Stimulated activated CD8-positive, alpha-beta memory T cell treated with anti-CD3 and anti-CD28 coated beads, Interleukin-7, amount 100 ng/mL, for 1 hour (primary cell): ENCODE results near the gene PTPRJ.
"Not testable (repeated sequence)": the region's sequence is repeated elsewhere in the genome, so short reads cannot be mapped to it uniquely, and the experiment has no call there.

Source experiments
- DNase-seq, 2 donors: peaks; one replicate each; pipeline ENCODE4 v3.0.0-alpha.2; 2020; ENCODE audit warnings: low read depth in 2 of 2

The PTPRJ gene

DNA sequence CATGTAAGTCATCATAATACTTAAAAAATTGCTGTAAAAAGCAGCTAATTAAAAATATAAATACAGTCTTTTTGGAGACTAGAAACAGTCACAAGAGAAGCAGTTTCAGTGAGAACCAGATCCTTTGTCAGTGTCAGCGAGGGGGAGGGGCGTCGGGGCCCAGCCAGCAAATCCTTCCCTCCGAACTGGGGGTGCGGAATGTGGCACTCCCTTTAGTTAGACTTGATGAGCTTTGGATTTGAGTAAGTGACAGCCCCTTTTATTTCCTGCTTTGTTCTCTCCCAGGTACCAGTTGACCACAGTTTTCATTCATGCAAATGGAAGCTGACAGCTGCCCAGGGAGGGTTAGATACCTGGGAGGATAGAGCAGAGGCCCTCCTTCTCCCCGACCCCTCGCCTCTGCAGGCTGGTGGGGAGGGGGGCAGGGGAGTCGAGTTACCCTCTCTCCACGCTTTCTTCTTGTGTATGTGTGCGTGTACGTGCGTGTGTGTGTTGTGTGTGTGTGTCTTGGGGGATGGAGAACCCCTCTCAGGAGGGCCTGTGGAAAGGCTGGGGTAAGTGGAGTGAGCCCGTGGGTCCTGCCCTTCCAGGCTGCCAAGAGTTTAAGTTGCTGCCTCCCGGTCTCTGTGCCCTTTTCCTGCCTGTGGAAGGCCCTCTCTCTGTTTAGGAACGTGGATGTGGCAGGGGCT is 38.3 kb downstream of the PTPRJ start:
- no peak for DNase-seq

DNA sequence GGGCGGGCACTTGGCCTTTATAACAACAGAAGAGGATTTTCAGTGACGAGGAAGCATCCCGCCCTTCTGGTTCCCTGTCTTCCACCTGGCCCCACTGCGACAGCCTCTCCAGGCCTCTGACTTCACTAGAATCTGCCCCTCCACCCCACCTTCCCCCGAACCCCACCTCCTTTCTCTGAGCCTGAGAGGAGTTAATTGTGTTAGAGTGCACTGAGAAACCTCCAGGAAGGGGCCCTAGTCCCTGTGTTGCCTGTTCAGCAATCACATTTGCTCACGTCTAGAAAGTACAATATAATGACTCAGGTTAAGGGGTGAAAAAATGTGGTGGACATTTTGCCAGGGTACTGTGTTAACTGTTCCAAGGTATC is 38.8 kb downstream of the PTPRJ start:
- DNase-seq: no peak

GRCh38 chr11:48019595-48019994 is 39.2 kb downstream of the PTPRJ start:
- no peak for DNase-seq

DNA sequence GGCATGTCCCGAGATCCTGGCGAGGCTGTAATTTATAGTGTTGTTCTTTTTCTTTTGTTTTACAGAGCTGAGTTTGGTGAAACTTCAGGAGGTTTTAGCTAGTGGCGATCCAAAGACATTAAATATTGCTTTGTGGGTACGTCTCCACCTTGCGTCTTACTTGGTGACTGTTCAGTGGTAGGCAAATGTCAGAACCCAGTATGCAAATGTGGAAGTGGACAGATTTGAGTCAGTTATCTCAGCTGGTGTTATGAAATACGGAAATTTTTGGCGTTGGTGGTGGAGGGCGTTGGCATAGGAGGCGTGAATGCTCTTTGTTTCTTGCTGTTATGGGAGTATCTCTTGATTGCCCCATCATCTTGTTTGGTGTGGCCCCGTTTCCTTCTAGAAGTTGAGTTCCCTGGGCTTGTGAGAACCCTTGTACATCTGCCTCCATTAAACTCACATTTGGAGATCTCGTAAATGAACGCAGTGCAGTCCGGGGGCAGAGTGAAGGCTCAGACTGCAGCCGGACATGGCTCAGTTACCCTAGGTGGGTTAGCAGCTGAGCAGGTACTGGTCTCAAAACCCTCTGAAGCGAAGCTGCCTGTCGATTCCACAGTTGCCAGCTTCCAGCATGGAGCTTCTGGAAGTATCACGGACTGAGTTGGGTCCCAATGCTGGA is 39.9 kb downstream of the PTPRJ start:
- no peak for DNase-seq

- DNase-seq: not testable (repeated sequence)
These were observed 41.0 kb downstream of the PTPRJ start for GRCh38 chr11:48021201-48021820.

DNA sequence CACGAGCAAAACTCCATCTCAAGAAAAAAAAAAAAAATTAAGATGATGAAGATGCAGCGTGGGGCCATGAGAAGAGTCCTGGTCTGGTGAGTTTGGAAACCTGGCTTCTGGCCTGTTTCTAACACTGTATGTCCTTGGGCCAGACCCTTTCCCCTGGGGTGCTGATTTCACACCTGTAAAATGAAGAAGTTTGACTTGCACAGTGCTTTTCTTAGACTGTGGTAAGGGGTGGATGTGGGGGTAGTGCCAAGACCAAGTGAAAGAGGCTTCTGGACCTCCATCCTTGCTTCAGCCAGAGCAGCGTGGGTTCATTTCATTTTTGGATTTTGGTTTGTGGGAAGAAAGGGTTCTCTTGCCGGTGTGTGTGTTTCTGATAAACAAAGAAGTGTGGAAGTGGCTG is 42.1 kb downstream of the PTPRJ start:
- DNase-seq: no peak

DNA sequence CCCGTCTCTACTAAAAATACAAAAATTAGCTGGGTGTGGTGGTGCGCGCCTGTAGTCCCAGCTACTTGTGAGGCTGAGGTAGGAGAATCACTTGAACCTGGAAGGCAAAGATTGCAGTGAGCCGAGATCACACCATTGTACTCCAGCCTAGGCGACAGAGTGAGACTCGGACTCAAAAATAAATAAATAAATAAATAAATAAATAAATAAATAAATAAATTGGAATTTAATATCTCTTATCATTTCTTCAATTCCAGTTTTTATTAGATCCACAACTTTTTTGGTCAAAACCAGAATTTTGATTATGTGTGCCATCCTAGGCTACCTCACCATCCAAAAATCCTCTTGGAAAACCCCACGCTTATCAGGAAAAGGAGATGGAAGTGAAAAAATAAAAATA is 43.2 kb downstream of the PTPRJ start:
- not testable (repeated sequence) for DNase-seq

GRCh38 chr11:48024635-48025071 is 44.3 kb downstream of the PTPRJ start:
- DNase-seq: no peak

DNA sequence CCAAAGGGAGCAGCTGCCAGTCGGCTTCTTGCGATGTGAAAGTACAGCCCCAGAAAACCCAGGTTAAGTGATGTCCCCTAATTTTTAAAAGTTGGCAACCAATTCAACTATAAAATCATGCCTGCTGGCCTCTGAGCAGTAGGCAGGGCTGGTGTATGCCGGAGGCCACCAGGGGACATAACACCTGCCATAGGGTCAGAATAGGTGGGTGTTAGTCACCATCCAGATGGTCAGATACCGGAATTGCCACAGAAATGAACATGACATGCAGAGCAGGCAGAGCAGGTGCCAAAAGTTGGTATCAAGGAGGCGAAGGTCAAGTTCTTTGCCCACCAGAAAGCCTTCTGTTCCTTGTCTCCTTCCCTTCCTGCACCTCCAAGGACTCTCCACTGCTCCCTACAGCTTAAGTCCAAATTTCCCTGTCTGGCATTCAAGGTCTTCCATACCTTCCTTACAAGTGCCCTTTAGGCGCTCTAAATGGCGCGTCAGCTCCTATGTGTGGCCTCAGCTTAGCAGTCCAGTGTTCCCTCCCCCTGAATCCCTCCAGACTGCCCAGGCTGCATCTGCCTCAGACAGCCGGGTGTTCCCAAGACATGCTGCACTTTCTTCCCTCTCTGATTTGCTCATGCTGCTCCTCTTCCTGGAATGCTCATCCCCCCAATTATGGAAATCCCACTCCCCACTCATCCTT is 45.1 kb downstream of the PTPRJ start:
- DNase-seq: no peak

- no peak for DNase-seq
These were observed 45.6 kb downstream of the PTPRJ start for GRCh38 chr11:48025984-48026340.

DNA sequence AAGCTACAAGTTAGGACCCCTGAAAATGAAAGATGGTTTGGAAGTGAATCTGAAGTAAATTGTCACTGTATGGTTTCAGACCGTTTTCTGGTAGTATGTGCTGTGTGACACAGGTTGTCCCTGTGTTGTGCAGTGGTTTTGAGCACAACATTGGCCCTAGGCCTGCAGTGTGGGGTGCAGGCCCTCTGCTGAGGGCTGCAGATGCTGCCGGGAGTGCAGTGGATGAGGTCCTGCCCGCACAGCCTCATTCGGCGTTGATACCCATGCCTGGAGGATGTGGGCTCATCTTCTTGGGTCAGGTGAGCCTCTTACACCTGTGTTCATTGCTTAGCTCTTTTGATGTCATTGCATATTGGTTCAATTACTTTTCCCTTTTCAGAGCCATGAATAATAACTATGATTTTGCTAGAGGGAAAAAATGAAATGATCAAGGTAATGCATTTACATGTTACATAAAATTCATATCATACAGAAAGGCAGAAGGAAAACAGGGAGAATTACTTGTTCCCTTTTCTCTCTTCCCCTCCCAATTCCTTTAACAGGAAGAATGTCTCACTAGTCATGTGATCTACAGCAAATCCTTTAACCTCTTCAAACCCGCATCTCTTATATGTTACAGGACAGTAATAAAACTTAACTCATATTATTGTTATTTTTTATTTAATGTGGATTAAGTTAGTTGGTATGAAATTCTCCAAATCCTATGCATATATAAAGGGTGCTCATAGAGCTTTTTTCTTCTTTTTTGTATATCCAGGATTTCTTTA is 48.7 kb downstream of the PTPRJ start:
- no peak for DNase-seq

DNA sequence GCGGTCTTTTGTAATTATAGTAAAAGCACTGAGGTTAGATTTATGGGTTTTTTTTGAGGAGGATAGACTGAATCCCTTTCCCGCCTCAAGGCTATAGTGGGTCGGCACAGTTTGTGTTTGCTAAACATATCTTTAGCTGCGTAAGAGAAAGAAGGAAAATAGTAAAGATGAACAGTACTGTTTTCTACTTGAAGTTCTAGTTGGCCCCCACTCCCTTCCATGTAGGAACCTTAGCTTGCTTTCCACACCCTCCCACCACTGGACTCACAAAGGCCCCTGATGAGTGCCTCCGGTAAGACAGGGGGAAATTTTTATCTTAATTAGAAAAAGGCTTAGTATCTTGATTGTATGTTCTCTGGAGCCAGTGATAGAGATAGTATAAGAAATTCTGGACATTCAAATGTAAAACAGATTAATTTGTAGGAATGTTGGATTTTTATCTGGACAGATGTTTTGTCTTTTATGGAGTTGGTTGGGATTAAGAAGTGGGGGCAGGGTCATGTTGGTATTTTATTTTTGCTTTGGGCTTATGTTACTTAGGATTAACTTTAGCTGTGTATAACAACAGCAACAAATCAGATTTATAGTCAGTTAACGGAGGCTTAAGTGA is 49.4 kb downstream of the PTPRJ start:
- DNase-seq: no peak

DNA sequence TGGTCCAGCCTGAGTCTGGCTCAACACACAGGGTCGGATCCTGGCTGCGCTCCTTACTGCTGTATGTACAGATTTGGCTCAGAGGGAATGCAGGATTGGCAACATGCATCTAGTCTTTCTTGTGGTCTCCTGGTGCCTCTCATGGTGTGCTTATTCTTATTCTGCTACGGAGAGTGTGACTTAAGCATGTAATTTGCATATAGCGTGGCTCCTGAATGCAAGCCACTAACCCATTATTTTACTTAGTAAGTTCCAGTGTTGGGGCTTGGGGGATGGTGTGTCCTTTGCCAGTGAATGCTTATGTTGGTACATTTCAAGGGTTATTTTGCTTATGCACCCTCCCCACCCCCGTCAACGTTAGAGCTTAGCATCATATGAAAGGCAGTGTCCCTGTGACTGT is 51.2 kb downstream of the PTPRJ start:
- no peak for DNase-seq

- DNase-seq: no peak
These were observed 52.4 kb downstream of the PTPRJ start for GRCh38 chr11:48032721-48033120.

- no peak for DNase-seq
These were observed 53.6 kb downstream of the PTPRJ start for GRCh38 chr11:48033918-48034341.

- no peak for DNase-seq
These were observed 54.8 kb downstream of the PTPRJ start for GRCh38 chr11:48034926-48035871.

GRCh38 chr11:48036011-48036410 is 55.7 kb downstream of the PTPRJ start:
- DNase-seq: no peak

- DNase-seq: no peak
These were observed 56.1 kb downstream of the PTPRJ start for GRCh38 chr11:48036466-48036865.

DNA sequence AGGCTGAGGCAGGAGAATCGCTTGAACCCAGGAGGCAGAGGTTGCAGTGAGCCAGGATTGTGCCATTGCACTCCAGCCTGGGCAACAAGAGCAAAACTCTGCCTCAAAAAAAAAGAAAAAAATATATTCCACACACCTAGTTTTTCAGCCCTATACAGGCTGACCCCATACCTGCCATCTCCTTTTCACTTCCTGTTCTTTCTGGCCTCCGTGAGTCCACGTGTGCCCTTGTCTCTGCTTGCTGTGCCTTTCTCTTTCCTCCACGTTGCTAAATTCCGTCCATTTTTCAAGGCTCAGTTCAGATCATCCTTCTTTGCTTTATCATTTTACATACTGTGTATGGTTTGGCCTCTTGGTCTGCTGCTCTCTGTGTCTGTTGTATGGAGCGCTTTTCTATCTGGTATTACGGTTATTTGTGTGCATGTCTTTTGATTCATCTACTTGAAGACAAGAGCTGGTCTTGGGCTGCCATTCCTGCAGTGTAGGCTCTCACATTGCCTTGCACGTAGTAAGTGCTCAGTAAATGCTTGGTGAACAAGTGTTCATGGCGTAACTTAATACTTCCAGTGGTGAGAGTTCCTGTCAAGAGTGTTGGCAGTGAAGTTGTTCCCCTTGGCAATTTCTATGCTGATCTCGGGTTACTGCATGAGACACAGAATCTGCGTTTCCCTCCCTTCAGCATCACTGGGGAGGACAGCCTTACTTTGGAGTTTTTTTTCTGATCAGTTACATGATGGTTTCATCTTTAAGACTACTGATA is 57.5 kb downstream of the PTPRJ start:
- DNase-seq: no peak
